ENCODE measurements around the gene TLCD1.

TLCD1 gene

DNA sequence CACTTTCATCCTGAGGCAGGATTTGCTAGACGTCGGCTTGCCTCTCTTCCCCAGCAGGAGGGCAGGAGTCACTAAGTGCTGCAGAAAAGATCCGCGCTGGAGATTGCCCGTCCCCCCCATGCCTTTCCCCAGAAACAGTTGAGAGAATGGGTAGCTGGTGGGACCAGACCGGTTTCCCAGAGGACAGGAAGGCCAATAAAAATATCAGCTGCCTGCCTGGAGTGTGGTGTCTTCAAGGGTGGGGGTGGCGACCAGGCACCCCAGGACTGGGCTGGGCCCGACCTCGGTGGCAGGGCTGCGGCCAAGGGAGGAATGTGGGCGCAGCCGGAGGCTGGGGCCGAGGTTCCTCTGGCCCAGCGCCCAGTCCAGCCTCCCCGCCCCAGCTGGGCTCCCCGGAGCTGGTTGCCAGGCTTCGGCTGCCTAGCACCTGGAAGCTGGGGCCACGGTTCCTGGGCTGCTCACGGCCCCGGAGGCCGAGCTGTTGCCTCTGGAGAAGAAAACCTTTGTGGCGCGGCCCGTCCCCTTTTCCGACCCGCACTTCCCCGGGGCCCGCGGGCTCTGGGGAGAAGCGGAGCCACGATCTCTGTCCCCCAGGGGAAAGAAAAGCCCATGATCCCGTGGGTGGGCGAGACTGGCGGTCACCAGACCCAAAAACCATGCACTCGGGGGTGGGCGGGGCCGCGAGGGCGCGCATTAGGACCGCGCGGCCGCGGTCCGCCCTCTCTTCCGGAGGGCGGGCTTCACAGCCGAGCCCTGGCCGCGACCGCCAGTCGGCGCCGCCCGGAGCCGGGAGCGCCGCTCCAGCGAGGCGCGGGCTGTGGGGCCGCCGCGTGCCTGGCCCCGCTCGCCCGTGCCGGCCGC lies 17.4 kb upstream of the TLCD1 start, which contains the start of gene TRAF4:
TRAF4 (plus strand) TSS at position 769 of the 861 bp plus-strand sequence. CDS start 102 bp downstream, outside the sequence.
- TF ChIP-seq, protein P1, sequence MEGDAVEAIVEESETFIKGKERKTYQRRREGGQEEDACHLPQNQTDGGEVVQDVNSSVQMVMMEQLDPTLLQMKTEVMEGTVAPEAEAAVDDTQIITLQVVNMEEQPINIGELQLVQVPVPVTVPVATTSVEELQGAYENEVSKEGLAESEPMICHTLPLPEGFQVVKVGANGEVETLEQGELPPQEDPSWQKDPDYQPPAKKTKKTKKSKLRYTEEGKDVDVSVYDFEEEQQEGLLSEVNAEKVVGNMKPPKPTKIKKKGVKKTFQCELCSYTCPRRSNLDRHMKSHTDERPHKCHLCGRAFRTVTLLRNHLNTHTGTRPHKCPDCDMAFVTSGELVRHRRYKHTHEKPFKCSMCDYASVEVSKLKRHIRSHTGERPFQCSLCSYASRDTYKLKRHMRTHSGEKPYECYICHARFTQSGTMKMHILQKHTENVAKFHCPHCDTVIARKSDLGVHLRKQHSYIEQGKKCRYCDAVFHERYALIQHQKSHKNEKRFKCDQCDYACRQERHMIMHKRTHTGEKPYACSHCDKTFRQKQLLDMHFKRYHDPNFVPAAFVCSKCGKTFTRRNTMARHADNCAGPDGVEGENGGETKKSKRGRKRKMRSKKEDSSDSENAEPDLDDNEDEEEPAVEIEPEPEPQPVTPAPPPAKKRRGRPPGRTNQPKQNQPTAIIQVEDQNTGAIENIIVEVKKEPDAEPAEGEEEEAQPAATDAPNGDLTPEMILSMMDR (conservative IDR thresholded peaks at IDR 0.05; ENCODE audit: low read depth), result 0 out of 2 replicates have a peak, but pooled peaks have one; percentile 7
- ChIA-PET CTCF (interaction anchor here (0.6 to 14.3 kb wide), 4 partner anchors 17 to 114 kb away, joined by 3 to 249 read pairs (median 4); partner anchors contain the start of genes NEK8 and TLCD1), POLR2A (ENCODE audit: low non-redundant PET) (interaction anchor here (1.1 to 6.8 kb wide), 2 partner anchors 17 to 24 kb away, joined by 5 to 95 read pairs; partner anchors contain the start of genes NEK8, RPL23A and TLCD1)
- peak; percentile 93 for DNase-seq (ENCODE audit: low spot score)
- H3K27ac ChIP-seq, result peak within 1 kb of the TSS; percentile 100

DNA sequence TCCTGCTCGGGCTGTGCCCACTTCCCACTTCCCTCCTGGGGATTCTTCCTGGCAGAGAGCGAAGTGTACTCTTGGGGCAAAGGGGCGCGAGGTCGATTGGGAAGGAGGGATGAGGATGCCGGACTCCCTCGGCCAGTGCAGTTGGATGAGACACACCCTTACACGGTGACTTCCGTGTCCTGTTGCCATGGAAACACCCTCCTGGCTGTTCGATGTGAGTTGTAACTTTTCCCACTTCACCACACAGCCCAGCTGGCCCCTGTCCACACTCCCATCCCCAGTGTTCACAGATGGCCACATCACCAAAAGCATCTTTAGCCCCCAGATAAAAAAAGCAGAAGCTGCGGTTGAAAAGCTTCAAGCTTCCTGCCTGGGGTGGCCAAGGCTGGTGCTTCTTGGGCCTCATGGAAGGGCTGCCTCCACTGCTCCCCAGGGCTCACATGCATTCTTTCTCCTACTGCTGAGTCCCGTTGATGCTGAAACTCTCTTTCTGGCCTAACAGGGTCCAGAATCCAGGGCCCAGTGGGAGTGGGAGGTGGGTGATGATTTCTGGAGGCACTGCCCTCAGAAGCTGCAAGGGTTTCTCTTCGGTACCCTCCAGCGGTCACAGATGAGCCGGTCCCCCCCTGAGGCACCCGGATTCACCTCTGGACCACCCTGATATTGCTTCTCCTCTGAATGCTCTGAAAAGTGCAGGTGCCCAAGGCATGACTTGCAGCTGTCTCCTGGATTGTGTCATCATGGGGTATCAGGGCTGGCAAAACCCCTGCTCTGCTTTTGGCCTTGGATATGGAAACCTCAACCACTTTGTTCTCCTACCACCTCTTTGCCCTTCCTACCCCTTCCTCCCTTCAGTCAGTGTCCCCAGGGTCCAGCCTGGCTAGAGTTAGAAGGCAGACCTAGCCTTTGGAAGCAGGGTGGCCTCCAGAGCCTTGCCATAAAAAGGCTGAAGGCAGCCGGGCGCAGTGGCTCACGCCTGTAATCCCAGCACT lies 15.6 kb upstream of the TLCD1 start:
- ChIA-PET CTCF (interaction anchor here (14.3 kb wide), 1 partner anchor 15 kb away, joined by 249 read pairs; the partner anchor contains the start of genes NEK8 and TLCD1), POLR2A (ENCODE audit: low non-redundant PET) (interaction anchor here (6.8 kb wide), 1 partner anchor 15 kb away, joined by 95 read pairs; the partner anchor contains the start of genes NEK8 and TLCD1)
- TF ChIP-seq, protein P1 (conservative IDR thresholded peaks at IDR 0.05; ENCODE audit: low read depth), result no peak
- peak overlapping the region; percentile 100 for H3K27ac ChIP-seq
- DNase-seq (ENCODE audit: low spot score), result no peak

DNA sequence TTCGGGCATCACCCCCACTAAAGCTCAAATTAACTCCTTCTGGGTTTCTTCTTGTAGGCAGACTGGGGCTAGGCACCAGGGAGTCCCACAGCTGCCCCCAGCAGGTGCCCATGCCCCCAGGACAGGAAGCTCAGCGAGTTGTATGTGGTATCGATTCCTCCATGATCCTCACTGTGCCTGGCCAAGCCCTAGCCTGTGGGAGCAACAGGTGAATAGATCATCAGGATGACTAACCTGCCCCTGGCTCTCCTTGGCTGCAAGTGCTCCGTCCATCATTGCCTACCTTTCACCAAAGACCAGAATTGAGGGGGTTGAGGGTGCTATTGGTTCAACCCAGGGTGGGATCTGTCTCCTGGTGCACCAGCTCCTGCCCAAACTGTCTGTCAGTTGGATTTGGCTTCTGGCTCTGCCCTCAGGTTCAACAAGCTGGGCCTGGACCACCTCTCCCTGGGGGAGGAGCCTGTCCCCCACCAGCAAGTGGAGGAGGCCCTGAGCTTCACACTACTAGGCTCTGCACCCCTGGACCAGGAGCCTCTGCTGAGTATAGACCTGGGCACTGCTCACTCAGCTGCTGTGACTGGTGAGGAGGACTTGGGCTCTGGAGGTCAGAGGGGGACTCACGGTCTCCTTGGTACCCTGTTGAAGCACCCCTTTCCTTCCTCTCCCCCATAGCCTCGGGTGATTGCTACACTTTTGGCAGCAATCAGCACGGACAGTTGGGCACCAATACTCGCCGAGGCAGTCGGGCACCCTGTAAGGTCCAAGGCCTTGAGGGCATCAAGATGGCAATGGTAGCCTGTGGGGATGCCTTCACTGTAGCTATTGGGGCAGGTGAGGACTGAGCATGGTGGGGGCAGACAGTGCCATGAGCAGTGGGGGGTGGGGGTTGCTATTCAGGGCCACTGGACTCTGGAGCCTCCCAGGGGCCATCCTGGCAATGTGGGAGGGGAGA lies 14.6 kb upstream of the TLCD1 start:
- DNase-seq (ENCODE audit: low spot score), result no peak
- TF ChIP-seq, protein P1 (conservative IDR thresholded peaks at IDR 0.05; ENCODE audit: low read depth), result no peak
- ChIA-PET POLR2A (ENCODE audit: low non-redundant PET) (interaction anchor here (6.8 kb wide), 1 partner anchor 14 kb away, joined by 95 read pairs; the partner anchor contains the start of genes NEK8 and TLCD1), CTCF (interaction anchor here (14.3 kb wide), 1 partner anchor 14 kb away, joined by 249 read pairs; the partner anchor contains the start of genes NEK8 and TLCD1)
- H3K27ac ChIP-seq, result peak overlapping the region; percentile 100

DNA sequence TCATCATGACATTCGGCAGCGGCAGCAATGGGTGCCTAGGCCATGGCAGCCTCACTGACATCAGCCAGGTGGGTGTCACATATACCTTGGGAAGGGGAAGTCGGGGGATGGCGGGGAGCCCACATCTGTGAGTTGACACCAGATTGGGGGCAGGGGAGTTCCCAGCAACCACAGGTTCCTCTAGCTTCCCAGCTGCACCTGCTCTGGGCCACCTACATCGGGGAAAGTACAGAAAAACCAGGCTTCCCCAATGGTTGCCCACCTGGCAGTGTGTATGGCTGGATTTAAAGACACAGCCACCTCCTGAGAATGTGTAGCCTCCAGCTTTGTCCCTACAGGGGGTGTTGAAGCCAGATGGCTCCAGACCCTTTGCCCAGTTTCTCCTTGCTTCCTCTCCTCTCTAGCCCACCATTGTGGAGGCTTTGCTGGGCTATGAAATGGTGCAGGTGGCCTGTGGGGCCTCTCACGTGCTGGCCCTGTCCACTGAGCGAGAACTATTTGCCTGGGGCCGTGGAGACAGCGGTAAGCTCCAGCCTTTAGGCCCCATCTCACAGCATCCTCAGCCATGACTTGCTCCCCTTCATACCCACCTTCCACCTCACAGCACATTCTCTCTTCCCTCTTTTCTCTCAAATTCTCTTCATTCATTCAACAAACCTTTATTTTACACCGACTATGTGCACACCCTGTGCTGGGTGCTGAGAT lies 12.8 kb upstream of the TLCD1 start:
- TF ChIP-seq, protein P1 (conservative IDR thresholded peaks at IDR 0.05; ENCODE audit: low read depth), result no peak
- H3K27ac ChIP-seq, result peak overlapping the region; percentile 100
- POLR2A ChIA-PET (ENCODE audit: low non-redundant PET), result no interaction called here
- no peak for DNase-seq (ENCODE audit: low spot score)
- CTCF ChIA-PET, result interaction anchor here (0.6 kb wide), 1 partner anchor 12 kb away, joined by 6 read pairs; no protein-coding TSS in a partner anchor
